ENCODE results near the gene TCF4. TPM values are rescaled to one million over a fixed set of nuclear protein-coding genes. Genes with fewer than 3 reads are reported as not detected.

The TCF4 gene
- total RNA-seq, 1 donor from 2014 or later, result 115 TPM

GRCh38 chr18:55336438-55337100 lies 251.4 kb downstream of the TCF4 start:
- Mint-ChIP-seq H3K36me3 (ENCODE audit: low read depth, unreplicated experiment) (peaks cover 3% of the 10 kb centered on the region), H3K4me1 (ENCODE audit: low read depth, unreplicated experiment) (peaks cover 7% of the 10 kb centered on the region), H3K4me3 (ENCODE audit: unreplicated experiment) (no peak overlapping the region), H3K27me3 (ENCODE audit: low read depth, unreplicated experiment) (no peaks in the 10 kb centered on the region), H3K9me3 (ENCODE audit: unreplicated experiment) (no peaks in the 10 kb centered on the region), H3K27ac (ENCODE audit: unreplicated experiment) (no peak overlapping the region)
- H3K4me1 ChIP-seq (ENCODE audit: insufficient read depth, low read length), result peaks cover 15% of the 10 kb centered on the region
- peaks cover 8% of the 10 kb centered on the region for H3K79me2 ChIP-seq (ENCODE audit: insufficient read depth, low read length)
- no peak overlapping the region for H3K4me2 ChIP-seq (ENCODE audit: low read length)
- no peak overlapping the region for H2AFZ ChIP-seq (ENCODE audit: low read depth, low read length)
- no peaks in the 10 kb centered on the region for H3K27me3 ChIP-seq (ENCODE audit: insufficient read depth, low read length)
- no peaks in the 10 kb centered on the region for H3K36me3 ChIP-seq (ENCODE audit: insufficient read depth, low read length)
- no peak overlapping the region for H3K4me3 ChIP-seq (ENCODE audit: insufficient read depth, low read depth, low read length)
- H3K9me3 ChIP-seq (ENCODE audit: insufficient read depth, low read depth, low read length), result no peaks in the 10 kb centered on the region
- H4K20me1 ChIP-seq (ENCODE audit: insufficient read depth, low read length), result no peaks in the 10 kb centered on the region
- no peak overlapping the region for H3K27ac ChIP-seq (ENCODE audit: low read depth, low read length)
- TF ChIP-seq, protein P1, sequence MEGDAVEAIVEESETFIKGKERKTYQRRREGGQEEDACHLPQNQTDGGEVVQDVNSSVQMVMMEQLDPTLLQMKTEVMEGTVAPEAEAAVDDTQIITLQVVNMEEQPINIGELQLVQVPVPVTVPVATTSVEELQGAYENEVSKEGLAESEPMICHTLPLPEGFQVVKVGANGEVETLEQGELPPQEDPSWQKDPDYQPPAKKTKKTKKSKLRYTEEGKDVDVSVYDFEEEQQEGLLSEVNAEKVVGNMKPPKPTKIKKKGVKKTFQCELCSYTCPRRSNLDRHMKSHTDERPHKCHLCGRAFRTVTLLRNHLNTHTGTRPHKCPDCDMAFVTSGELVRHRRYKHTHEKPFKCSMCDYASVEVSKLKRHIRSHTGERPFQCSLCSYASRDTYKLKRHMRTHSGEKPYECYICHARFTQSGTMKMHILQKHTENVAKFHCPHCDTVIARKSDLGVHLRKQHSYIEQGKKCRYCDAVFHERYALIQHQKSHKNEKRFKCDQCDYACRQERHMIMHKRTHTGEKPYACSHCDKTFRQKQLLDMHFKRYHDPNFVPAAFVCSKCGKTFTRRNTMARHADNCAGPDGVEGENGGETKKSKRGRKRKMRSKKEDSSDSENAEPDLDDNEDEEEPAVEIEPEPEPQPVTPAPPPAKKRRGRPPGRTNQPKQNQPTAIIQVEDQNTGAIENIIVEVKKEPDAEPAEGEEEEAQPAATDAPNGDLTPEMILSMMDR (IDR thresholded peaks at IDR 0.05; ENCODE audit: insufficient read depth, low read depth, low read length), result no peak
- no peak for TF ChIP-seq EZH2 (IDR thresholded peaks at IDR 0.05; ENCODE audit: insufficient read depth, low read length)
- DNase-seq (ENCODE audit: low read depth) (no peak), FAIRE-seq (no peak)
- no peak overlapping the region for H3K9ac ChIP-seq (ENCODE audit: low read length)

GRCh38 chr18:55334875-55335274 lies 253.1 kb downstream of the TCF4 start:
- DNase-seq (ENCODE audit: low read depth) (no peak), FAIRE-seq (no peak)
- H2AFZ ChIP-seq (ENCODE audit: low read depth, low read length), result no peak overlapping the region
- no peaks in the 10 kb centered on the region for H4K20me1 ChIP-seq (ENCODE audit: insufficient read depth, low read length)
- H3K9me3 ChIP-seq (ENCODE audit: insufficient read depth, low read depth, low read length), result no peaks in the 10 kb centered on the region
- no peak overlapping the region for H3K27ac ChIP-seq (ENCODE audit: low read depth, low read length)
- Mint-ChIP-seq H3K36me3 (ENCODE audit: low read depth, unreplicated experiment) (peaks cover 3% of the 10 kb centered on the region), H3K27me3 (ENCODE audit: low read depth, unreplicated experiment) (no peaks in the 10 kb centered on the region), H3K4me3 (ENCODE audit: unreplicated experiment) (no peak overlapping the region), H3K9me3 (ENCODE audit: unreplicated experiment) (no peaks in the 10 kb centered on the region), H3K4me1 (ENCODE audit: low read depth, unreplicated experiment) (peaks cover 7% of the 10 kb centered on the region), H3K27ac (ENCODE audit: unreplicated experiment) (no peak overlapping the region)
- no peaks in the 10 kb centered on the region for H3K36me3 ChIP-seq (ENCODE audit: insufficient read depth, low read length)
- no peak for TF ChIP-seq EZH2 (IDR thresholded peaks at IDR 0.05; ENCODE audit: insufficient read depth, low read length)
- TF ChIP-seq, protein P1 (IDR thresholded peaks at IDR 0.05; ENCODE audit: insufficient read depth, low read depth, low read length), result no peak
- no peak overlapping the region for H3K9ac ChIP-seq (ENCODE audit: low read length)
- no peak overlapping the region for H3K4me2 ChIP-seq (ENCODE audit: low read length)
- H3K27me3 ChIP-seq (ENCODE audit: insufficient read depth, low read length), result no peaks in the 10 kb centered on the region
- peaks cover 8% of the 10 kb centered on the region for H3K79me2 ChIP-seq (ENCODE audit: insufficient read depth, low read length)
- H3K4me3 ChIP-seq (ENCODE audit: insufficient read depth, low read depth, low read length), result no peak overlapping the region
- peaks cover 15% of the 10 kb centered on the region for H3K4me1 ChIP-seq (ENCODE audit: insufficient read depth, low read length)

DNA sequence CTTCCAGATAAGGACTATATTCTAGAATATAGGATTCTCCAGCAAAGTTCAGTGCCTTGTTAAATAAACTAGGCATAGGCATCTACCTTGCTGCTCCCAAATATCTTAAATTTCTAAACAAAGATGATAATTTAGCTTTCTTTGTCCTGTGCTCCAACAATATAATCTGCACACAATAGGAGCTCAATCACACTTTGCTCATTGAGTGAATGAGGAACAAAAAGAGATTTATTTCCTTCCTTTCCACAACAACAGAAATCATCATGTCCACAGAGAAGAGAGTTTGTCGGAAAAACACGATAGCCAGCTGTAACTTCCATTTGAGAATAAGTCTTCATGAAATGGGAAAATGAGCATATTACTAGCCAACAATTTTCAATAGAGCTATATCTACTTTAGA lies 256.7 kb downstream of the TCF4 start:
- Histone ChIP-seq H2AFZ (ENCODE audit: low read depth, low read length) (no peak overlapping the region), H3K79me2 (ENCODE audit: insufficient read depth, low read length) (peaks cover 12% of the 10 kb centered on the region)
- no peaks in the 10 kb centered on the region for H3K9me3 Mint-ChIP-seq (ENCODE audit: unreplicated experiment)

More for the DNA sequence above, 256.7 kb downstream of the TCF4 start:
- Histone ChIP-seq H3K4me1 (ENCODE audit: insufficient read depth, low read length) (peaks cover 12% of the 10 kb centered on the region), H3K27me3 (ENCODE audit: insufficient read depth, low read length) (no peaks in the 10 kb centered on the region), H3K9ac (ENCODE audit: low read length) (no peak overlapping the region), H3K27ac (ENCODE audit: low read depth, low read length) (no peak overlapping the region), H4K20me1 (ENCODE audit: insufficient read depth, low read length) (no peaks in the 10 kb centered on the region), H3K4me3 (ENCODE audit: insufficient read depth, low read depth, low read length) (no peak overlapping the region), H3K36me3 (ENCODE audit: insufficient read depth, low read length) (no peaks in the 10 kb centered on the region), H3K4me2 (ENCODE audit: low read length) (no peak overlapping the region), H3K9me3 (ENCODE audit: insufficient read depth, low read depth, low read length) (no peaks in the 10 kb centered on the region)
- FAIRE-seq (no peak), DNase-seq (ENCODE audit: low read depth) (no peak)
- no peak overlapping the region for H3K4me3 Mint-ChIP-seq (ENCODE audit: unreplicated experiment)
- peaks cover 12% of the 10 kb centered on the region for H3K4me1 Mint-ChIP-seq (ENCODE audit: low read depth, unreplicated experiment)
- H3K36me3 Mint-ChIP-seq (ENCODE audit: low read depth, unreplicated experiment), result no peaks in the 10 kb centered on the region
- no peak for TF ChIP-seq EZH2 (IDR thresholded peaks at IDR 0.05; ENCODE audit: insufficient read depth, low read length)
- TF ChIP-seq, protein P1 (IDR thresholded peaks at IDR 0.05; ENCODE audit: insufficient read depth, low read depth, low read length), result no peak
- no peak overlapping the region for H3K27ac Mint-ChIP-seq (ENCODE audit: unreplicated experiment)
- H3K27me3 Mint-ChIP-seq (ENCODE audit: low read depth, unreplicated experiment), result no peaks in the 10 kb centered on the region
